Mammary epithelial cell (primary cell): ENCODE measurements around the gene AGL.
"Not testable (repeated sequence)": the region's sequence is repeated elsewhere in the genome, so short reads cannot be mapped to it uniquely, and the experiment has no call there.

ENCODE experiments used
- EZH2 ChIP-seq: IDR thresholded peaks from 2 replicates; pipeline ENCODE4 v1.6.1; 2012; ENCODE audit warnings: low read length, inconsistent platforms, borderline replicate concordance
- TF ChIP-seq, protein P1 (sequence below), 2 donors: IDR thresholded peaks in 1 of 2; conservative IDR thresholded peaks in 1 of 2; 2 replicates each; pipeline ENCODE4 v1.5.1; 2011 to 2012; ENCODE audit warnings: inconsistent platforms in 2 of 2, low read length in 2 of 2, mild to moderate bottlenecking in 2 of 2, control low read depth in 1 of 2, low read depth in 1 of 2; ENCODE audit not compliant: insufficient read depth in 1 of 2; ENCODE audit errors: extremely low read depth in 1 of 2

DNA sequence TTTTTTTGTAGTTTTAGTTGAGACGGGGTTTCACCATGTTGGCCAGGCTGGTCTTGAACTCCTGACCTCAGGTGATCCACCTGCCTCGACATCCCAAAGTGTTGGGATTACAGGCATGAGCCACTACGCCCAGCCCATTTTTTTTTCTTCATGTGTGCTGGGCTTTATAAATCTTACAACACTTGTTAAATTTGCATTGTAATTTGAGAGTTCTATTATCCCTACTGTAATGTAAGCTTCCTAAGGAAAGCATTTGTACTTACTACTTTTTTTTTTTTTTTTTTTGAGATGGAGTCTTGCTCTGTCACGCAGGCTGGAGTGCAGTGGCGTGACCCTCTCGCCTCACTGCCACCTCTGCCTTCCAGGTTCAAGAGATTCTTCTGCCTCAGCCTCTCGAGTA, 121.9 kb downstream of the AGL start:
- not testable (repeated sequence) for TF ChIP-seq EZH2
- TF ChIP-seq, protein P1, sequence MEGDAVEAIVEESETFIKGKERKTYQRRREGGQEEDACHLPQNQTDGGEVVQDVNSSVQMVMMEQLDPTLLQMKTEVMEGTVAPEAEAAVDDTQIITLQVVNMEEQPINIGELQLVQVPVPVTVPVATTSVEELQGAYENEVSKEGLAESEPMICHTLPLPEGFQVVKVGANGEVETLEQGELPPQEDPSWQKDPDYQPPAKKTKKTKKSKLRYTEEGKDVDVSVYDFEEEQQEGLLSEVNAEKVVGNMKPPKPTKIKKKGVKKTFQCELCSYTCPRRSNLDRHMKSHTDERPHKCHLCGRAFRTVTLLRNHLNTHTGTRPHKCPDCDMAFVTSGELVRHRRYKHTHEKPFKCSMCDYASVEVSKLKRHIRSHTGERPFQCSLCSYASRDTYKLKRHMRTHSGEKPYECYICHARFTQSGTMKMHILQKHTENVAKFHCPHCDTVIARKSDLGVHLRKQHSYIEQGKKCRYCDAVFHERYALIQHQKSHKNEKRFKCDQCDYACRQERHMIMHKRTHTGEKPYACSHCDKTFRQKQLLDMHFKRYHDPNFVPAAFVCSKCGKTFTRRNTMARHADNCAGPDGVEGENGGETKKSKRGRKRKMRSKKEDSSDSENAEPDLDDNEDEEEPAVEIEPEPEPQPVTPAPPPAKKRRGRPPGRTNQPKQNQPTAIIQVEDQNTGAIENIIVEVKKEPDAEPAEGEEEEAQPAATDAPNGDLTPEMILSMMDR (conservative IDR thresholded peaks at IDR 0.05 in 1 of 2, IDR thresholded peaks at IDR 0.05 in 1 of 2; ENCODE audit: extremely low read depth in 1 of 2, insufficient read depth in 1 of 2, low read depth in 1 of 2, low read length in 2 of 2), result not testable (repeated sequence)
